HCT116 (cell line): ENCODE results near the gene SHROOM1. TPM values are rescaled to one million over a fixed set of nuclear protein-coding genes. Genes with fewer than 3 reads are reported as not detected.

ENCODE experiments used
- ATAC-seq: fragments of 200-7000 bp; cut with Tn5 transposase; 2 replicates; pipeline ENCODE4 v1.9.1; 2020; ENCODE audit warnings: mild to moderate bottlenecking, moderate library complexity
- BruUV-seq: library from RNA; stranded (reverse); fragments of 400-500 nt; replicated peaks from 2 replicates; lab custom pipeline; 2021; lab: Mats Ljungman, UMichigan
- CTCF ChIA-PET: fragments of 300-600 bp; sonication (Branson Sonifier 250); formaldehyde crosslinking; loops from one replicate; lab custom pipeline; 2021; ENCODE audit warnings: antibody characterized with exemption; lab: Charles Lee
- POLR2A ChIA-PET: fragments of 300-600, 350-600 bp; sonication (Branson Sonifier 250); formaldehyde crosslinking; loops from one replicate; lab custom pipeline; 2021; ENCODE audit warnings: antibody characterized with exemption; lab: Charles Lee
- RAD21 ChIA-PET, 2 experiments: fragments of 300-600 bp; sonication (Branson Sonifier 250); formaldehyde crosslinking; loops; one replicate each; lab custom pipeline; 2023; ENCODE audit warnings: low total read pairs in 2 of 2; ENCODE audit not compliant: uncharacterized antibody in 2 of 2, unreplicated experiment in 2 of 2, low non-redundant PET in 1 of 2; lab: Charles Lee
- DNase-seq: peaks from one replicate; pipeline ENCODE4 v3.0.0-alpha.2; 2010; ENCODE audit warnings: low read depth, low spot score
- H2AFZ ChIP-seq: fragments of 200-600 bp; shearing (Covaris generic), sonication (generic); 2 replicates; pipeline ENCODE4 v1.6.1; 2017; ENCODE audit warnings: low read depth, mixed run types, mixed read lengths, antibody characterized with exemption, low read length; ENCODE audit not compliant: poor library complexity, severe bottlenecking
- H3K27ac ChIP-seq: 2 replicates; pipeline ENCODE4 v1.5.1; 2012; ENCODE audit warnings: low read depth, low read length
- H3K27me3 ChIP-seq: fragments of 200-600 bp; sonication (generic); 2 replicates; pipeline ENCODE4 v1.6.1; 2016; ENCODE audit warnings: mixed run types, low read length, mixed read lengths; ENCODE audit not compliant: insufficient read depth
- H3K36me3 ChIP-seq, 2 experiments: fragments of 200-500 bp in 1 of 2; fragments of 200-600 bp in 1 of 2; sonication (Bioruptor generic) in 1 of 2; sonication (generic) in 1 of 2; 2 replicates each; pipeline versions ENCODE4 v1.5.1 to v1.6.1; 2014 to 2016; ENCODE audit warnings: low read length in 2 of 2, inconsistent platforms in 1 of 2, mixed read lengths in 1 of 2, mixed run types in 1 of 2; ENCODE audit not compliant: insufficient read depth in 2 of 2, control insufficient read depth in 1 of 2
- H3K4me1 ChIP-seq, 2 experiments: fragments of 200-600 bp in 1 of 2; sonication (generic) in 1 of 2; 2 replicates each; pipeline versions ENCODE4 v1.5.1 to v1.6.1; 2012 to 2017; ENCODE audit warnings: low read length in 2 of 2, inconsistent platforms in 1 of 2, mild to moderate bottlenecking in 1 of 2, mixed read lengths in 1 of 2, mixed run types in 1 of 2, moderate library complexity in 1 of 2; ENCODE audit not compliant: insufficient read depth in 2 of 2, control insufficient read depth in 1 of 2
- H3K4me2 ChIP-seq: fragments of 200-600 bp; sonication (generic); 2 replicates; pipeline ENCODE4 v1.6.1; 2017; ENCODE audit warnings: mixed run types, low read length, mixed read lengths
- H3K4me3 ChIP-seq, 2 experiments: fragments of 200-600 bp in 1 of 2; sonication (generic) in 1 of 2; replicated peaks in 1 of 2; 2 replicates each; pipeline ENCODE4 v1.5.1; 2011 to 2016; ENCODE audit warnings: low read length in 2 of 2, control low read depth in 1 of 2, low read depth in 1 of 2, mild to moderate bottlenecking in 1 of 2, mixed read lengths in 1 of 2, mixed run types in 1 of 2
- H3K79me2 ChIP-seq: fragments of 200-600 bp; sonication (generic); 2 replicates; pipeline ENCODE4 v1.6.1; 2017; ENCODE audit warnings: mild to moderate bottlenecking, mixed run types, low read length, moderate library complexity, mixed read lengths; ENCODE audit not compliant: insufficient read depth
- H3K9ac ChIP-seq: fragments of 200-600 bp; sonication (generic); 2 replicates; pipeline ENCODE4 v1.6.1; 2016; ENCODE audit warnings: low read length, mixed read lengths
- H3K9me2 ChIP-seq: fragments of 200-600 bp; sonication (generic), shearing (Covaris generic); 2 replicates; pipeline ENCODE4 v1.6.1; 2017; ENCODE audit warnings: mixed run types, mild to moderate bottlenecking, moderate library complexity; ENCODE audit not compliant: insufficient read depth
- H3K9me3 ChIP-seq, 2 experiments: fragments of 200-500 bp in 1 of 2; fragments of 200-600 bp in 1 of 2; sonication (Bioruptor generic) in 1 of 2; sonication (generic) in 1 of 2; 2 replicates each; pipeline ENCODE4 v1.6.1; 2014 to 2017; ENCODE audit warnings: low read length in 2 of 2, mixed read lengths in 2 of 2, inconsistent platforms in 1 of 2, low read depth in 1 of 2, mild to moderate bottlenecking in 1 of 2, mixed run types in 1 of 2, moderate library complexity in 1 of 2; ENCODE audit not compliant: control insufficient read depth in 1 of 2, insufficient read depth in 1 of 2
- H4K20me1 ChIP-seq: fragments of 200-600 bp; sonication (generic), shearing (Covaris generic); 2 replicates; pipeline ENCODE4 v1.6.1; 2017; ENCODE audit warnings: mixed run types, mild to moderate bottlenecking, moderate library complexity; ENCODE audit not compliant: insufficient read depth
- ATF3 ChIP-seq: IDR thresholded peaks from 2 replicates; pipeline ENCODE4 v1.6.1; 2012
- CBX3 ChIP-seq: IDR thresholded peaks from 2 replicates; pipeline ENCODE4 v1.6.1; 2012; ENCODE audit warnings: low read depth
- EGR1 ChIP-seq: IDR thresholded peaks from 2 replicates; pipeline ENCODE4 v1.6.1; 2012; ENCODE audit warnings: low read depth
- EZH2 ChIP-seq: fragments of 200-600 bp; sonication (generic); IDR thresholded peaks from 2 replicates; pipeline ENCODE4 v1.6.1; 2017; ENCODE audit warnings: antibody characterized with exemption, mixed run types
- FOSL1 ChIP-seq: IDR thresholded peaks from 2 replicates; pipeline ENCODE4 v1.6.1; 2012; ENCODE audit warnings: low read depth
- JUND ChIP-seq: IDR thresholded peaks from 2 replicates; pipeline ENCODE4 v1.6.1; 2012
- POLR2A ChIP-seq: IDR thresholded peaks from 2 replicates; pipeline ENCODE4 v1.7.0; 2011; ENCODE audit warnings: borderline replicate concordance; ENCODE audit not compliant: insufficient read depth, insufficient read length; ENCODE audit errors: extremely low read depth
- POLR2AphosphoS5 ChIP-seq: IDR thresholded peaks from 2 replicates; pipeline ENCODE4 v1.6.1; 2011; ENCODE audit warnings: mild to moderate bottlenecking, low read depth, low read length, moderate library complexity
- RAD21 ChIP-seq: IDR thresholded peaks from 2 replicates; pipeline ENCODE4 v1.6.1; 2012; ENCODE audit warnings: low read depth, mild to moderate bottlenecking
- SP1 ChIP-seq: IDR thresholded peaks from 2 replicates; pipeline ENCODE4 v1.6.1; 2012; ENCODE audit warnings: low read depth
- TCF7L2 ChIP-seq: IDR thresholded peaks from 2 replicates; pipeline ENCODE4 v1.7.0; 2011; ENCODE audit warnings: borderline replicate concordance, inconsistent platforms; ENCODE audit not compliant: insufficient read depth, insufficient read length; ENCODE audit errors: extremely low read depth
- YY1 ChIP-seq: IDR thresholded peaks from 2 replicates; pipeline ENCODE4 v1.6.1; 2011; ENCODE audit warnings: low read length, low read depth, moderate library complexity, mild to moderate bottlenecking; ENCODE audit not compliant: insufficient replicate concordance; ENCODE audit errors: extremely low read depth
- ZBTB33 ChIP-seq: IDR thresholded peaks from 2 replicates; pipeline ENCODE4 v1.6.1; 2011; ENCODE audit warnings: mild to moderate bottlenecking, low read length, moderate library complexity; ENCODE audit not compliant: insufficient replicate concordance; ENCODE audit errors: extremely low read depth
- intact Hi-C: fragments of 100-400 bp; cut with micrococcal nuclease; formaldehyde crosslinking; loops from 2 replicates; pipeline ENCODE4 v1.10.0; 2022
- total RNA-seq: library from RNA; stranded (reverse); gene quantifications from one replicate; pipeline ENCODE4 v1.2.1, GENCODE V29; 2021; ENCODE audit not compliant: unreplicated experiment
- TF ChIP-seq, protein P1 (sequence below): IDR thresholded peaks from 2 replicates; pipeline ENCODE4 v1.6.1; 2012; ENCODE audit warnings: low read depth
- TF ChIP-seq, protein P2 (sequence below): IDR thresholded peaks from 2 replicates; pipeline ENCODE4 v1.6.1; 2012

The SHROOM1 gene
- total RNA-seq, 1 experiment from 2014 or later: 9.5 TPM

GRCh38 chr5:132823481-132824050 lies 6.9 kb downstream of the SHROOM1 start:
- ChIA-PET POLR2A (no interaction called here), RAD21 (interaction anchor here in 1 of 2 experiments (0.6 kb wide), 1 partner anchor 70 kb away, joined by 3 read pairs; no protein-coding TSS in a partner anchor), CTCF (no interaction called here)
- Histone ChIP-seq H3K4me1 (peaks cover 0 to 11% of the 10 kb centered on the region in 2 experiments; a peak in 1 of 4 replicates), H3K9ac (no peak overlapping the region), H3K4me2 (no peak overlapping the region), H3K9me2 (no peaks in the 10 kb centered on the region), H4K20me1 (no peaks in the 10 kb centered on the region), H3K79me2 (no peaks in the 10 kb centered on the region), H3K36me3 (no peaks in the 10 kb centered on the region), H3K9me3 (no peaks in the 10 kb centered on the region), H3K4me3 (no peak overlapping the region), H3K27me3 (no peaks in the 10 kb centered on the region), H2AFZ (no peak overlapping the region), H3K27ac (no peak overlapping the region)
- TF ChIP-seq, protein P1, sequence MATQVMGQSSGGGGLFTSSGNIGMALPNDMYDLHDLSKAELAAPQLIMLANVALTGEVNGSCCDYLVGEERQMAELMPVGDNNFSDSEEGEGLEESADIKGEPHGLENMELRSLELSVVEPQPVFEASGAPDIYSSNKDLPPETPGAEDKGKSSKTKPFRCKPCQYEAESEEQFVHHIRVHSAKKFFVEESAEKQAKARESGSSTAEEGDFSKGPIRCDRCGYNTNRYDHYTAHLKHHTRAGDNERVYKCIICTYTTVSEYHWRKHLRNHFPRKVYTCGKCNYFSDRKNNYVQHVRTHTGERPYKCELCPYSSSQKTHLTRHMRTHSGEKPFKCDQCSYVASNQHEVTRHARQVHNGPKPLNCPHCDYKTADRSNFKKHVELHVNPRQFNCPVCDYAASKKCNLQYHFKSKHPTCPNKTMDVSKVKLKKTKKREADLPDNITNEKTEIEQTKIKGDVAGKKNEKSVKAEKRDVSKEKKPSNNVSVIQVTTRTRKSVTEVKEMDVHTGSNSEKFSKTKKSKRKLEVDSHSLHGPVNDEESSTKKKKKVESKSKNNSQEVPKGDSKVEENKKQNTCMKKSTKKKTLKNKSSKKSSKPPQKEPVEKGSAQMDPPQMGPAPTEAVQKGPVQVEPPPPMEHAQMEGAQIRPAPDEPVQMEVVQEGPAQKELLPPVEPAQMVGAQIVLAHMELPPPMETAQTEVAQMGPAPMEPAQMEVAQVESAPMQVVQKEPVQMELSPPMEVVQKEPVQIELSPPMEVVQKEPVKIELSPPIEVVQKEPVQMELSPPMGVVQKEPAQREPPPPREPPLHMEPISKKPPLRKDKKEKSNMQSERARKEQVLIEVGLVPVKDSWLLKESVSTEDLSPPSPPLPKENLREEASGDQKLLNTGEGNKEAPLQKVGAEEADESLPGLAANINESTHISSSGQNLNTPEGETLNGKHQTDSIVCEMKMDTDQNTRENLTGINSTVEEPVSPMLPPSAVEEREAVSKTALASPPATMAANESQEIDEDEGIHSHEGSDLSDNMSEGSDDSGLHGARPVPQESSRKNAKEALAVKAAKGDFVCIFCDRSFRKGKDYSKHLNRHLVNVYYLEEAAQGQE: no peak
- TF ChIP-seq YY1 (no peak), RAD21 (no peak), SP1 (no peak), EGR1 (no peak), JUND (no peak), ATF3 (no peak), CBX3 (no peak), POLR2AphosphoS5 (no peak), FOSL1 (no peak), TCF7L2 (no peak), POLR2A (no peak), ZBTB33 (no peak), EZH2 (no peak)
- TF ChIP-seq, protein P2, sequence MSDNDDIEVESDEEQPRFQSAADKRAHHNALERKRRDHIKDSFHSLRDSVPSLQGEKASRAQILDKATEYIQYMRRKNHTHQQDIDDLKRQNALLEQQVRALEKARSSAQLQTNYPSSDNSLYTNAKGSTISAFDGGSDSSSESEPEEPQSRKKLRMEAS: no peak
- ATAC-seq: no peak
- no peak for DNase-seq
- no TSS peak for BruUV-seq
- intact Hi-C loops: no loop called here
